Cardiac fibroblast (primary cell): ENCODE results near the gene EGFR.

ENCODE experiments used
- DNase-seq, 2 donors: peaks; one replicate each; pipeline versions ENCODE4 v3.0.0 to v3.0.0-alpha.2; 2010; ENCODE audit warnings: low read depth in 2 of 2
- H3K4me3 ChIP-seq, 2 donors: replicated peaks in 1 of 2; 1 replicate in 1 of 2; 2 replicates in 1 of 2; pipeline ENCODE4 v1.5.1; 2011; ENCODE audit warnings: low read depth in 2 of 2, low read length in 2 of 2, mild to moderate bottlenecking in 2 of 2, moderate library complexity in 1 of 2
- TF ChIP-seq, protein P1 (sequence below): IDR thresholded peaks from one replicate; pipeline ENCODE4 v1.5.1; 2011; ENCODE audit warnings: low read depth, mild to moderate bottlenecking, low read length, inconsistent platforms

EGFR gene

DNA sequence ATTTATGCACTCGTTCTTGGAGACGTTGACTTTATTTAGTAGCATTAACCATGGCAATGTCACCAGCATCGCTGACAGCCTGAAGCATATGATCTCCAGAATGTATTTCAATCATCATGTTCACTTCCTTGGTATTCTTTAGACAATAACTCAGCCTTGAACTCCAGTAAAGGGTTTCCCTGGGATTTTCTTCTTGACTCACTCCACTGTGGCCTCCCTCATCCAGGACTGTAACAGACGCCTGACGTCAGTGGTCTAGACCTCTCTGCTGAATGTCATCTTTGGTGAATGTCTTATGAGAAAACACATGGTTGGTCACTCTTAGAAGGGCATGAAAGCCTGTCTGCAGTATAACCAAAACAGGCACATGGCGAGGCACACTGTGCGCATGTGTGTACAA is 64.4 kb downstream of the EGFR start:
- H3K4me3 ChIP-seq: no peak overlapping the region
- TF ChIP-seq, protein P1, sequence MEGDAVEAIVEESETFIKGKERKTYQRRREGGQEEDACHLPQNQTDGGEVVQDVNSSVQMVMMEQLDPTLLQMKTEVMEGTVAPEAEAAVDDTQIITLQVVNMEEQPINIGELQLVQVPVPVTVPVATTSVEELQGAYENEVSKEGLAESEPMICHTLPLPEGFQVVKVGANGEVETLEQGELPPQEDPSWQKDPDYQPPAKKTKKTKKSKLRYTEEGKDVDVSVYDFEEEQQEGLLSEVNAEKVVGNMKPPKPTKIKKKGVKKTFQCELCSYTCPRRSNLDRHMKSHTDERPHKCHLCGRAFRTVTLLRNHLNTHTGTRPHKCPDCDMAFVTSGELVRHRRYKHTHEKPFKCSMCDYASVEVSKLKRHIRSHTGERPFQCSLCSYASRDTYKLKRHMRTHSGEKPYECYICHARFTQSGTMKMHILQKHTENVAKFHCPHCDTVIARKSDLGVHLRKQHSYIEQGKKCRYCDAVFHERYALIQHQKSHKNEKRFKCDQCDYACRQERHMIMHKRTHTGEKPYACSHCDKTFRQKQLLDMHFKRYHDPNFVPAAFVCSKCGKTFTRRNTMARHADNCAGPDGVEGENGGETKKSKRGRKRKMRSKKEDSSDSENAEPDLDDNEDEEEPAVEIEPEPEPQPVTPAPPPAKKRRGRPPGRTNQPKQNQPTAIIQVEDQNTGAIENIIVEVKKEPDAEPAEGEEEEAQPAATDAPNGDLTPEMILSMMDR: no peak
- DNase-seq: peak in 1 of 2 donors; percentile 66

DNA sequence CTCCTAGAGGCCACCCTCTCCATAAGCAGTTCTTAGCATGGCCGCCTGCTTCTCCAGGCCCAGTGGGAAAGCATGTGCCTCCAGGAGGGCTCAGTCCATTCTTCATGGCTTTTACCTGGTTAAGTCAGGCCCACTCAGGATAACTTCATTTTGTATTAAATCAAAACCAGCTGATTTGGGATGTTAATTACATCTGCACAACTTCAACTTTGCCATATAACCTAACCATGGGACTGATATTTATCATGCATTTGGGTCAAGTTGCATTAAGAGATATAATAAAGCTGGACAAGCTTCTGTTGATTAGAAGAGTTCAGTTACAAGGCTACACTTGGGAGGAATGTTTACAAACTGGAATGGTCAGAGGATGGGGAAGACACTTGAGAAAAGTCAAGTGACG is 65.5 kb downstream of the EGFR start:
- H3K4me3 ChIP-seq: no peak overlapping the region
- no peak for DNase-seq
- TF ChIP-seq, protein P1: no peak

DNA sequence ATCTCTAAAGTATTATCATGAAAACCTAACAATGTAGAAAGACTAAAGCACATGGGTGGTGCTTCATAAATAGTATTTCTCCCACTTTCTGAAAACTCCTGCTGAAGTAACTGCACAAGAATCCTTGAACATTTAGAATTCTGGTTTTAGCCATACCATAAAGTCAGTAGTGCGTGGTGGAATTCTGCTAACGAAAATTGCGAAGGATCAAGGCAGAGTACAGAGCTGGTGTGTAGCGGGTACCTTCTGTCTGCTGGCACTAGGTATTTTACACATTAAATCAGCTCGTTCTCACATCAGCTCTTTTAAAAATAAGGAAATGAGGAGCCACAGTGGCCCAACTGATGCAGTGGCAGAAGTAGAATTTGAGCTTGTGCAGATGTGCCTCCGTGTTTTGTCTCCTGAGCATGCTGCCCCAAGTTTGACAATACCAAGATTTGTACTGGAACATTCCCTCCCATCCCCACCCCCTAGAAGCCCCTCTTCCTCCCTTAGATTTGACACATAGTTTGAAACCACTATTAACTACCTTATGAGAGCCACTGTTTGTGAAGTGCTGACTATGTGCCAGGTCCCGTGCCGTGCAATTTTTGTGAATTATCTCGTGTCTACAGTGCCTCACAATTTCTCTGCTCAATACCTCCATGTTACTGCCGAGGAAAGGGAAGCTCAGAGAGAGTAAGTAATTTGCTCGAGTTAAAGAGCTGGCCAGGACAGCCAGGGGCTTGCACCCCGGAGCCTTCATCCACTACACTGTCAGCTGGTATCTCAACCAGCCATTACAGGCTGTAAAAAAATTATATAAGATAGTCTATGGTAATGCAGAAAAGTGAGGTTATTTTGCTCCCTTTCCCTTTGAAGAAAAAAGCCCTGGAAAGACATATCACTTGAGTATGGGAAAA is 66.9 kb downstream of the EGFR start:
- TF ChIP-seq, protein P1: no peak
- H3K4me3 ChIP-seq: peak overlapping the region in 1 of 2 donors; percentile 9
- no peak for DNase-seq

DNA sequence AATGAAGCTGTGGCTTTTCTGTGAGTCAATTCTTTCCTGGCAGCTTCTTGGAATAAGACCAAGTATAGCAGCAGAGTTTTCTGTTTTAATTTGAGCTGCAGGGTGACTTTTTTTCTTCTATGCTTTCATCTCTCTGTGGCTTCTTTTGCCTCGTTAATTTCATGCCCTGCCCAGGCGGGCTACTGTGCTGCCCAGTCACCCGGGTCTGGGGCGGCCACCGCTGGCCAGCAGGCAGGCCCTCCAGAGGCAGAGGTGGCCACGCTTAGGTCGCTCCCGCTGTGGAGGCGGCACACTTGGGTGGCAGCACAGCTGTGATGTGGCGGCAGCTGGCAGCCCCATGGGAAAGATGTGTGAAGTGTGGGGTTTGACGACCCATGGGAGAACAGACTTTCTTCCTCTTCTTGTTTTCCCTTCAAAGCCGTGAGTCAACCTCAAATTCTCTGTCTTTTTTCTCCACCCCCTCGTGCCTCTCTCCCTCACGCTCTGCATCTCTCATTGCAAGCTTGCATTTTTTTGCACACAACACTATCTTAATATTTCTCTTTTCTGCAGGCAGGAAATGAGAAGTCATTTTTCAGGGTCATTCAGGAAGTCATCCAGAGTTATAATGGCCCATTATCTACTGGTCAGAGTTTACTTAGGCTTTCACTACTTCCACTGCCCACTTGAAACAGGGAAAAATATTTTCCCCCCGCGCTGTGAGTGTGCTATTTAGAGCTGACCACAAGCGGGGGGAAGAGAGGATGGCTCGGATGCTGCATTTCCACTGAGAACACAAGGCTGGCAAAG is 67.8 kb downstream of the EGFR start:
- DNase-seq: peak; percentile 85 to 90
- TF ChIP-seq, protein P1: no peak
- H3K4me3 ChIP-seq: peak overlapping the region; percentile 39 to 50

DNA sequence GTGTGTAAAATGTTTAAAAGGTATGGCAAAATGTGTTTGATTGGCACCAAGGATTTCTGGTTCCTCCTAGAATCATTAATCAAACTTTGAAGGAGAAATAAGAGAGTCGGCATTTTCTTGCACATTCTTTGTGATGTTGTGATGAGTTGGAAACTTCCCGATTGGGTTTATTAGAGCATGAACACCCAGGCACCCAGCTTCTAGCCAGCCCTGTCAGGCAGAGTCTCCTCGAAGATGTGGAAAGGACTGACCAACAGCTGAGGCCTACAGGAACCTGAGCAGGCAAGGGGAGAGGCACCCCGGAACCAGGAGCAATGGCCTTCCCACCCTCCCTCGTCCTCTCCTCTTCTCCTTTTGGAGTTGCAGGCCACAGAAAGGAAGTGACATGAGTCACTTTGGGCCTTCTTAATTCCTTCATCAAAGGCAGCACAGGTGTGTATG is 68.7 kb downstream of the EGFR start:
- no peak for DNase-seq
- H3K4me3 ChIP-seq: no peak overlapping the region
- TF ChIP-seq, protein P1: no peak

DNA sequence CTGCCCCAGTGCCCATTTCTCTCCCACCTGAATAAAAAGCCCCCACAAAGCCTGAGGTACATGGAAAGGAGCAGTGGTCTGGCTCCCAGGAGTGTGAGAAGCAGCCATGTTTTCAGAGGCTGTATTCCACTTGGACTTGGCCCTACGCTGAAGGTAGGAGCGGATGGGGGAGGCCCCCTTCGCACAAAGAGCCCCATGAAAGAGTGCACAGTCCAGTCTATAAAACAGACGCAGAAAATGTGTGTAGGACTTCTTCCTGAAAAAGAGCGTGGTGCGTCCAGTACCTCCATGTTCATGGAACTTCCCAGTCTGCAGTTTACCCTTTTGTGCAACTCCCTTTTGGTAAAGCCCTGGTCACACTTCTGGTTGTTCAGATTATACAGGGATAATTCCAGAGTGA is 69.3 kb downstream of the EGFR start:
- TF ChIP-seq, protein P1: no peak
- DNase-seq: no peak
- H3K4me3 ChIP-seq: no peak overlapping the region
